Neural progenitor cell (in vitro differentiated cells): ENCODE results near the gene ATXN1. TPM values are rescaled to one million over a fixed set of nuclear protein-coding genes. Genes with fewer than 3 reads are reported as not detected.
"Not testable (repeated sequence)": the region's sequence is repeated elsewhere in the genome, so short reads cannot be mapped to it uniquely, and the experiment has no call there.

ENCODE experiments used
- DNase-seq: peaks from one replicate; pipeline ENCODE4 v3.0.0-alpha.2; 2016; ENCODE audit warnings: low spot score
- H2AFZ ChIP-seq: fragments of 200-600 bp; sonication (generic); replicated peaks from 2 replicates; pipeline ENCODE4 v1.6.1; 2016; ENCODE audit warnings: antibody characterized with exemption
- H3F3A ChIP-seq: fragments of 200-600 bp; sonication (generic); 2 replicates; pipeline ENCODE4 v1.6.1; 2016; ENCODE audit warnings: antibody characterized with exemption, low read depth
- H3K27ac ChIP-seq: fragments of 200-600 bp; sonication (generic); 2 replicates; pipeline ENCODE4 v1.5.1; 2016; ENCODE audit warnings: mild to moderate bottlenecking
- H3K27me3 ChIP-seq: fragments of 200-600 bp; sonication (generic); 2 replicates; pipeline ENCODE4 v1.6.1; 2016; ENCODE audit warnings: mild to moderate bottlenecking, moderate library complexity
- H3K36me3 ChIP-seq: fragments of 200-600 bp; sonication (generic); 2 replicates; pipeline ENCODE4 v1.5.1; 2016
- H3K4me1 ChIP-seq: fragments of 200-600 bp; sonication (generic); 2 replicates; pipeline ENCODE4 v1.6.1; 2016; ENCODE audit warnings: mixed run types
- H3K4me2 ChIP-seq: fragments of 200-600 bp; sonication (generic); 2 replicates; pipeline ENCODE4 v1.6.1; 2016
- H3K4me3 ChIP-seq: fragments of 200-600 bp; sonication (generic); 2 replicates; pipeline ENCODE4 v1.5.1; 2016
- H3K79me2 ChIP-seq: fragments of 200-600 bp; sonication (generic); 2 replicates; pipeline ENCODE4 v1.6.1; 2016; ENCODE audit warnings: low read depth
- H3K9ac ChIP-seq: fragments of 200-600 bp; sonication (generic); 2 replicates; pipeline ENCODE4 v1.6.1; 2016
- H3K9me3 ChIP-seq: fragments of 200-600 bp; sonication (generic); 2 replicates; pipeline ENCODE4 v1.5.1; 2016; ENCODE audit warnings: low read depth
- H4K20me1 ChIP-seq: fragments of 200-600 bp; sonication (generic); 2 replicates; pipeline ENCODE4 v1.6.1; 2016; ENCODE audit warnings: low read depth
- H3K27ac Mint-ChIP-seq: 3 replicates; pipeline ENCODE4 v1.8.0; 2021; ENCODE audit warnings: mixed read lengths
- H3K27me3 Mint-ChIP-seq: 2 replicates; pipeline ENCODE4 v1.8.0; 2022; ENCODE audit warnings: low read depth, mild to moderate bottlenecking, inconsistent platforms, moderate library complexity, mixed read lengths; ENCODE audit not compliant: insufficient read depth
- H3K36me3 Mint-ChIP-seq: 3 replicates; pipeline ENCODE4 v1.8.0; 2021; ENCODE audit warnings: mixed read lengths
- H3K4me1 Mint-ChIP-seq: 3 replicates; pipeline ENCODE4 v1.8.0; 2021; ENCODE audit warnings: mixed read lengths
- H3K4me3 Mint-ChIP-seq: 3 replicates; pipeline ENCODE4 v1.8.0; 2021; ENCODE audit warnings: mild to moderate bottlenecking, moderate library complexity, mixed read lengths
- H3K9me3 Mint-ChIP-seq: 3 replicates; pipeline ENCODE4 v1.8.0; 2020; ENCODE audit warnings: mixed read lengths
- EZH2 ChIP-seq: fragments of 200-600 bp; sonication (generic); IDR thresholded peaks from 2 replicates; pipeline ENCODE4 v1.6.1; 2017; ENCODE audit warnings: antibody characterized with exemption, mild to moderate bottlenecking, moderate library complexity
- EZH2phosphoT487 ChIP-seq: fragments of 200-600 bp; sonication (generic); IDR thresholded peaks from 2 replicates; pipeline ENCODE4 v1.6.1; 2017; ENCODE audit warnings: antibody characterized with exemption
- total RNA-seq: library from RNA; depleted of rRNA; stranded (reverse); fragments of >200 nt; gene quantifications from 2 replicates; pipeline ENCODE4 v1.2.3, GENCODE V29; 2015; ENCODE audit warnings: low replicate concordance
- TF ChIP-seq, protein P1 (sequence below): fragments of 200-600 bp; sonication (generic); IDR thresholded peaks from 2 replicates; pipeline ENCODE4 v1.5.1; 2017; ENCODE audit warnings: antibody characterized with exemption, mild to moderate bottlenecking

ATXN1 gene
- total RNA-seq, 1 donor from 2014 or later = 3.6 TPM

GRCh38 chr6:16632101-16632500 is 129.2 kb downstream of the ATXN1 start:
- peaks cover 6% of the 10 kb centered on the region for H3K27me3 Mint-ChIP-seq
- H3K36me3 ChIP-seq = no peaks in the 10 kb centered on the region
- no peaks in the 10 kb centered on the region for H3K9me3 Mint-ChIP-seq
- H3K4me2 ChIP-seq = peak overlapping the region; percentile 43
- H3K4me3 Mint-ChIP-seq = no peak overlapping the region
- H3K4me1 Mint-ChIP-seq = peaks cover 12% of the 10 kb centered on the region
- no peaks in the 10 kb centered on the region for H3K9me3 ChIP-seq
- H3K27ac ChIP-seq = no peak overlapping the region
- H2AFZ ChIP-seq = no peak overlapping the region
- H3F3A ChIP-seq = peaks cover 28% of the 10 kb centered on the region
- no peaks in the 10 kb centered on the region for H4K20me1 ChIP-seq
- peak; percentile 67 for DNase-seq
- no peaks in the 10 kb centered on the region for H3K27me3 ChIP-seq
- H3K36me3 Mint-ChIP-seq = no peaks in the 10 kb centered on the region
- TF ChIP-seq EZH2 (no peak), EZH2phosphoT487 (no peak)
- H3K79me2 ChIP-seq = no peaks in the 10 kb centered on the region
- H3K4me3 ChIP-seq = no peak overlapping the region
- H3K4me1 ChIP-seq = peaks cover 42% of the 10 kb centered on the region
- no peak overlapping the region for H3K27ac Mint-ChIP-seq
- H3K9ac ChIP-seq = no peak overlapping the region

- peaks cover 5% of the 10 kb centered on the region for H3K4me1 Mint-ChIP-seq
- Histone ChIP-seq H3K4me2 (no peak overlapping the region), H3K9me3 (no peaks in the 10 kb centered on the region), H3K79me2 (no peaks in the 10 kb centered on the region), H3F3A (peaks cover 25% of the 10 kb centered on the region), H4K20me1 (no peaks in the 10 kb centered on the region), H3K36me3 (no peaks in the 10 kb centered on the region), H3K4me3 (no peak overlapping the region), H3K4me1 (peaks cover 30% of the 10 kb centered on the region), H3K9ac (no peak overlapping the region), H3K27ac (no peak overlapping the region), H3K27me3 (no peaks in the 10 kb centered on the region), H2AFZ (no peak overlapping the region)
- H3K9me3 Mint-ChIP-seq = no peaks in the 10 kb centered on the region
- H3K36me3 Mint-ChIP-seq = no peaks in the 10 kb centered on the region
- H3K4me3 Mint-ChIP-seq = no peak overlapping the region
- DNase-seq = no peak
- TF ChIP-seq, protein P1, sequence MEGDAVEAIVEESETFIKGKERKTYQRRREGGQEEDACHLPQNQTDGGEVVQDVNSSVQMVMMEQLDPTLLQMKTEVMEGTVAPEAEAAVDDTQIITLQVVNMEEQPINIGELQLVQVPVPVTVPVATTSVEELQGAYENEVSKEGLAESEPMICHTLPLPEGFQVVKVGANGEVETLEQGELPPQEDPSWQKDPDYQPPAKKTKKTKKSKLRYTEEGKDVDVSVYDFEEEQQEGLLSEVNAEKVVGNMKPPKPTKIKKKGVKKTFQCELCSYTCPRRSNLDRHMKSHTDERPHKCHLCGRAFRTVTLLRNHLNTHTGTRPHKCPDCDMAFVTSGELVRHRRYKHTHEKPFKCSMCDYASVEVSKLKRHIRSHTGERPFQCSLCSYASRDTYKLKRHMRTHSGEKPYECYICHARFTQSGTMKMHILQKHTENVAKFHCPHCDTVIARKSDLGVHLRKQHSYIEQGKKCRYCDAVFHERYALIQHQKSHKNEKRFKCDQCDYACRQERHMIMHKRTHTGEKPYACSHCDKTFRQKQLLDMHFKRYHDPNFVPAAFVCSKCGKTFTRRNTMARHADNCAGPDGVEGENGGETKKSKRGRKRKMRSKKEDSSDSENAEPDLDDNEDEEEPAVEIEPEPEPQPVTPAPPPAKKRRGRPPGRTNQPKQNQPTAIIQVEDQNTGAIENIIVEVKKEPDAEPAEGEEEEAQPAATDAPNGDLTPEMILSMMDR = no peak
- TF ChIP-seq EZH2phosphoT487 = no peak
- TF ChIP-seq EZH2 = no peak
- peaks cover 6% of the 10 kb centered on the region for H3K27me3 Mint-ChIP-seq
- no peak overlapping the region for H3K27ac Mint-ChIP-seq
Measured at GRCh38 chr6:16630026-16630643, 131.1 kb downstream of the ATXN1 start.

DNA sequence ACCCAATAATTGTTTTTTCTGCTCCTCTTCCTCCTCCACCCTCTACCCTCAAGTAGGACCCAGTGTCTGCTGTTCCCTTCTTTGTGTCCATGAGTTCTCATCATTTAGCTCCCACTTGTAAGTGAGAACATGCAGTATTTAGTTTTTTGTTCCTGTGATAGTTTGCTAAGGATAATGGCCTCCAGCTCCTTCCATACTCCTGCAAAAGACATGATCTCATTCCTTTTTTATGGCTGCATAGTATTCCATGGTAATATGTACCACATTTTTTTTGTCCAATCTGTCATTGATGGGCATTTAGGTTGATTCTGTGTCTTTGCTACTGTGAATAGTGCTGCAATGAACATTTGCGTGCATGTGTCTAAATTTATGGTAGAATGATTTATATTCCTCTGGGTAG is 132.7 kb downstream of the ATXN1 start:
- H3K9me3 ChIP-seq, H3K27me3 Mint-ChIP-seq, H4K20me1 ChIP-seq, H3K4me1 Mint-ChIP-seq, H3K9ac ChIP-seq, H3K9me3 Mint-ChIP-seq, H3K27me3 ChIP-seq, DNase-seq, H3K36me3 Mint-ChIP-seq, H3K4me3 Mint-ChIP-seq, H3K79me2 ChIP-seq, H3K4me3 ChIP-seq, H3K27ac ChIP-seq, H3K27ac Mint-ChIP-seq, H3K4me2 ChIP-seq, H2AFZ ChIP-seq, H3K36me3 ChIP-seq: not testable (repeated sequence)
- H3F3A ChIP-seq = peaks cover 13% of the 10 kb centered on the region
- peaks cover 20% of the 10 kb centered on the region for H3K4me1 ChIP-seq

- no peak for DNase-seq
- Histone ChIP-seq H3K4me2 (no peak overlapping the region), H3K36me3 (no peaks in the 10 kb centered on the region), H3K4me1 (peaks cover 5% of the 10 kb centered on the region), H3K27ac (no peak overlapping the region), H3K9ac (no peak overlapping the region), H3K4me3 (no peak overlapping the region), H2AFZ (no peak overlapping the region), H3K79me2 (no peaks in the 10 kb centered on the region), H4K20me1 (no peaks in the 10 kb centered on the region), H3F3A (peaks cover 2% of the 10 kb centered on the region), H3K9me3 (no peaks in the 10 kb centered on the region), H3K27me3 (no peaks in the 10 kb centered on the region)
- H3K9me3 Mint-ChIP-seq = no peaks in the 10 kb centered on the region
- TF ChIP-seq EZH2phosphoT487 (no peak), EZH2 (no peak)
- TF ChIP-seq, protein P1 = no peak
- no peak overlapping the region for H3K27ac Mint-ChIP-seq
- H3K36me3 Mint-ChIP-seq = no peaks in the 10 kb centered on the region
- no peak overlapping the region for H3K4me3 Mint-ChIP-seq
- no peaks in the 10 kb centered on the region for H3K4me1 Mint-ChIP-seq
- H3K27me3 Mint-ChIP-seq = peaks cover 6% of the 10 kb centered on the region
Measured at GRCh38 chr6:16626650-16627049, 134.6 kb downstream of the ATXN1 start.
